HCT116 (cell line): Measurements from ENCODE around the gene NUDT5. TPM values are rescaled to one million over a fixed set of nuclear protein-coding genes. Genes with fewer than 3 reads are reported as not detected.
"Not testable (repeated sequence)": the region's sequence is repeated elsewhere in the genome, so short reads cannot be mapped to it uniquely, and the experiment has no call there.

Experiments
- ATAC-seq: fragments of 200-7000 bp; cut with Tn5 transposase; 2 replicates; pipeline ENCODE4 v1.9.1; 2020; ENCODE audit warnings: mild to moderate bottlenecking, moderate library complexity
- BruUV-seq: library from RNA; stranded (reverse); fragments of 400-500 nt; replicated peaks from 2 replicates; lab custom pipeline; 2021; lab: Mats Ljungman, UMichigan
- CTCF ChIA-PET: fragments of 300-600 bp; sonication (Branson Sonifier 250); formaldehyde crosslinking; loops from one replicate; lab custom pipeline; 2021; ENCODE audit warnings: antibody characterized with exemption; lab: Charles Lee
- POLR2A ChIA-PET: fragments of 300-600, 350-600 bp; sonication (Branson Sonifier 250); formaldehyde crosslinking; loops from one replicate; lab custom pipeline; 2021; ENCODE audit warnings: antibody characterized with exemption; lab: Charles Lee
- RAD21 ChIA-PET, 2 experiments: fragments of 300-600 bp; sonication (Branson Sonifier 250); formaldehyde crosslinking; loops; one replicate each; lab custom pipeline; 2023; ENCODE audit warnings: low total read pairs in 2 of 2; ENCODE audit not compliant: uncharacterized antibody in 2 of 2, unreplicated experiment in 2 of 2, low non-redundant PET in 1 of 2; lab: Charles Lee
- DNase-seq: peaks from one replicate; pipeline ENCODE4 v3.0.0-alpha.2; 2010; ENCODE audit warnings: low read depth, low spot score
- H2AFZ ChIP-seq: fragments of 200-600 bp; shearing (Covaris generic), sonication (generic); 2 replicates; pipeline ENCODE4 v1.6.1; 2017; ENCODE audit warnings: low read depth, mixed run types, mixed read lengths, antibody characterized with exemption, low read length; ENCODE audit not compliant: poor library complexity, severe bottlenecking
- H3K27ac ChIP-seq: 2 replicates; pipeline ENCODE4 v1.5.1; 2012; ENCODE audit warnings: low read depth, low read length
- H3K27me3 ChIP-seq: fragments of 200-600 bp; sonication (generic); 2 replicates; pipeline ENCODE4 v1.6.1; 2016; ENCODE audit warnings: mixed run types, low read length, mixed read lengths; ENCODE audit not compliant: insufficient read depth
- H3K36me3 ChIP-seq, 2 experiments: fragments of 200-500 bp in 1 of 2; fragments of 200-600 bp in 1 of 2; sonication (Bioruptor generic) in 1 of 2; sonication (generic) in 1 of 2; 2 replicates each; pipeline versions ENCODE4 v1.5.1 to v1.6.1; 2014 to 2016; ENCODE audit warnings: low read length in 2 of 2, inconsistent platforms in 1 of 2, mixed read lengths in 1 of 2, mixed run types in 1 of 2; ENCODE audit not compliant: insufficient read depth in 2 of 2, control insufficient read depth in 1 of 2
- H3K4me1 ChIP-seq, 2 experiments: fragments of 200-600 bp in 1 of 2; sonication (generic) in 1 of 2; 2 replicates each; pipeline versions ENCODE4 v1.5.1 to v1.6.1; 2012 to 2017; ENCODE audit warnings: low read length in 2 of 2, inconsistent platforms in 1 of 2, mild to moderate bottlenecking in 1 of 2, mixed read lengths in 1 of 2, mixed run types in 1 of 2, moderate library complexity in 1 of 2; ENCODE audit not compliant: insufficient read depth in 2 of 2, control insufficient read depth in 1 of 2
- H3K4me2 ChIP-seq: fragments of 200-600 bp; sonication (generic); 2 replicates; pipeline ENCODE4 v1.6.1; 2017; ENCODE audit warnings: mixed run types, low read length, mixed read lengths
- H3K4me3 ChIP-seq, 2 experiments: fragments of 200-600 bp in 1 of 2; sonication (generic) in 1 of 2; replicated peaks in 1 of 2; 2 replicates each; pipeline ENCODE4 v1.5.1; 2011 to 2016; ENCODE audit warnings: low read length in 2 of 2, control low read depth in 1 of 2, low read depth in 1 of 2, mild to moderate bottlenecking in 1 of 2, mixed read lengths in 1 of 2, mixed run types in 1 of 2
- H3K79me2 ChIP-seq: fragments of 200-600 bp; sonication (generic); 2 replicates; pipeline ENCODE4 v1.6.1; 2017; ENCODE audit warnings: mild to moderate bottlenecking, mixed run types, low read length, moderate library complexity, mixed read lengths; ENCODE audit not compliant: insufficient read depth
- H3K9ac ChIP-seq: fragments of 200-600 bp; sonication (generic); 2 replicates; pipeline ENCODE4 v1.6.1; 2016; ENCODE audit warnings: low read length, mixed read lengths
- H3K9me2 ChIP-seq: fragments of 200-600 bp; sonication (generic), shearing (Covaris generic); 2 replicates; pipeline ENCODE4 v1.6.1; 2017; ENCODE audit warnings: mixed run types, mild to moderate bottlenecking, moderate library complexity; ENCODE audit not compliant: insufficient read depth
- H3K9me3 ChIP-seq, 2 experiments: fragments of 200-500 bp in 1 of 2; fragments of 200-600 bp in 1 of 2; sonication (Bioruptor generic) in 1 of 2; sonication (generic) in 1 of 2; 2 replicates each; pipeline ENCODE4 v1.6.1; 2014 to 2017; ENCODE audit warnings: low read length in 2 of 2, mixed read lengths in 2 of 2, inconsistent platforms in 1 of 2, low read depth in 1 of 2, mild to moderate bottlenecking in 1 of 2, mixed run types in 1 of 2, moderate library complexity in 1 of 2; ENCODE audit not compliant: control insufficient read depth in 1 of 2, insufficient read depth in 1 of 2
- H4K20me1 ChIP-seq: fragments of 200-600 bp; sonication (generic), shearing (Covaris generic); 2 replicates; pipeline ENCODE4 v1.6.1; 2017; ENCODE audit warnings: mixed run types, mild to moderate bottlenecking, moderate library complexity; ENCODE audit not compliant: insufficient read depth
- CTCF ChIP-seq, 3 experiments: fragments of 200-600 bp in 1 of 3; sonication (generic) in 1 of 3; IDR thresholded peaks in 2 of 3; conservative IDR thresholded peaks in 1 of 3; 2 replicates each; pipeline ENCODE4 v1.5.1; 2012 to 2017; ENCODE audit warnings: low read depth in 2 of 3, low read length in 2 of 3, antibody characterized with exemption in 1 of 3, borderline replicate concordance in 1 of 3, control low read depth in 1 of 3, mild to moderate bottlenecking in 1 of 3, mixed read lengths in 1 of 3, mixed run types in 1 of 3, moderate library complexity in 1 of 3; ENCODE audit not compliant: insufficient read depth in 1 of 3
- ELF1 ChIP-seq: IDR thresholded peaks from 2 replicates; pipeline ENCODE4 v1.6.1; 2012; ENCODE audit warnings: low read depth, borderline replicate concordance
- FOSL1 ChIP-seq: IDR thresholded peaks from 2 replicates; pipeline ENCODE4 v1.6.1; 2012; ENCODE audit warnings: low read depth
- JUND ChIP-seq: IDR thresholded peaks from 2 replicates; pipeline ENCODE4 v1.6.1; 2012
- POLR2AphosphoS5 ChIP-seq: IDR thresholded peaks from 2 replicates; pipeline ENCODE4 v1.6.1; 2011; ENCODE audit warnings: mild to moderate bottlenecking, low read depth, low read length, moderate library complexity
- RAD21 ChIP-seq: IDR thresholded peaks from 2 replicates; pipeline ENCODE4 v1.6.1; 2012; ENCODE audit warnings: low read depth, mild to moderate bottlenecking
- YY1 ChIP-seq: IDR thresholded peaks from 2 replicates; pipeline ENCODE4 v1.6.1; 2011; ENCODE audit warnings: low read length, low read depth, moderate library complexity, mild to moderate bottlenecking; ENCODE audit not compliant: insufficient replicate concordance; ENCODE audit errors: extremely low read depth
- ZFX ChIP-seq: fragments of 450-650 bp; IDR thresholded peaks from 2 replicates; pipeline ENCODE4 v1.6.1; 2017
- intact Hi-C: fragments of 100-400 bp; cut with micrococcal nuclease; formaldehyde crosslinking; loops from 2 replicates; pipeline ENCODE4 v1.10.0; 2022
- total RNA-seq: library from RNA; stranded (reverse); gene quantifications from one replicate; pipeline ENCODE4 v1.2.1, GENCODE V29; 2021; ENCODE audit not compliant: unreplicated experiment

NUDT5 gene
- total RNA-seq, 1 experiment from 2014 or later = 101 TPM

- TF ChIP-seq CTCF (IDR thresholded peaks at IDR 0.05 in 2 of 3, conservative IDR thresholded peaks at IDR 0.05 in 1 of 3; ENCODE audit: borderline replicate concordance in 1 of 3, insufficient read depth in 1 of 3, low read depth in 2 of 3, low read length in 2 of 3) (no peak), ELF1 (no peak), ZFX (no peak), POLR2AphosphoS5 (no peak), FOSL1 (no peak), YY1 (no peak)
Measured at GRCh38 chr10:12179606-12180170, 16.0 kb downstream of the NUDT5 start (continued).

DNA sequence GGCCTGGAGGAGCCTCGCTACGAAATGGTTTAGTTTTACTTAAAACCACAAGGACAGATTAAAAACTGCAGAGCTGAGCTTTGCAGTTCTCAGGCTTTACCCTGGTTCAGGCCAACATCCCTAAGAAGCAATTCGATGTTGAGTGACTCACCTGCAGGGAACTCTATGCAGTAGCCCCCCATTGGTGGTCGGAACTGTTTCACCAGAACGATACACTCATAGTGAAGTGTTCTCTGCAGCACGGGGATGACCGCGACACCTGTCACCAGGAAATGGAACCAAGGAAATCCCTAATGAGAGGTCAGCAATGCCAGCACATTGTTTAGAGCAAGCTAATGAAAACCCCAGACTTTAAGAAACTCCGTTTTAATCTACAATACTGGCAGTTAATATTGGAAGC lies 18.0 kb downstream of the NUDT5 start:
- H2AFZ ChIP-seq = no peak overlapping the region
- no TSS peak for BruUV-seq
- DNase-seq = no peak
- no peak overlapping the region for H3K9ac ChIP-seq
- no peaks in the 10 kb centered on the region for H3K9me2 ChIP-seq
- peaks cover 23 to 35% of the 10 kb centered on the region in 2 experiments; a peak in 3 of 4 replicates for H3K36me3 ChIP-seq
- no peaks in the 10 kb centered on the region for H4K20me1 ChIP-seq
- ChIA-PET POLR2A (no interaction called here), CTCF (no interaction called here), RAD21 (no interaction called here)
- no peaks in the 10 kb centered on the region for H3K79me2 ChIP-seq
- intact Hi-C loops = no loop called here
- H3K9me3 ChIP-seq = no peaks in the 10 kb centered on the region
- no peaks in the 10 kb centered on the region for H3K4me1 ChIP-seq
- H3K27me3 ChIP-seq = no peaks in the 10 kb centered on the region
- no peak overlapping the region for H3K27ac ChIP-seq
- no peak for TF ChIP-seq RAD21
- peak; percentile 23; the same call in 1 of the 2 replicates for TF ChIP-seq FOSL1
- TF ChIP-seq JUND = no peak
- no peak for ATAC-seq
- H3K4me3 ChIP-seq = no peak overlapping the region
- no peak overlapping the region for H3K4me2 ChIP-seq

- H3K4me2 ChIP-seq, RAD21 ChIA-PET, intact Hi-C loops, H3K27ac ChIP-seq, H2AFZ ChIP-seq, H3K9ac ChIP-seq, H3K9me2 ChIP-seq, DNase-seq, H4K20me1 ChIP-seq, H3K9me3 ChIP-seq, BruUV-seq, POLR2A ChIA-PET, H3K27me3 ChIP-seq, H3K79me2 ChIP-seq, H3K4me1 ChIP-seq, ATAC-seq, H3K4me3 ChIP-seq, CTCF ChIA-PET: not testable (repeated sequence)
- peaks cover 32 to 44% of the 10 kb centered on the region in 2 experiments; a peak in 3 of 4 replicates for H3K36me3 ChIP-seq
Measured at GRCh38 chr10:12171512-12171911, 24.2 kb downstream of the NUDT5 start.
